ENCODE measurements around the gene PBX3.

PBX3 gene

GRCh38 chr9:125963932-125964331 is 216.8 kb downstream of the PBX3 start:
- no peak for TF ChIP-seq CTCF (IDR thresholded peaks at IDR 0.05; ENCODE audit: control insufficient read depth, extremely low read depth, insufficient read depth)
- DNase-seq (ENCODE audit: low read depth): no peak
- no peak overlapping the region for H3K4me3 ChIP-seq (ENCODE audit: low read depth, low read length)

- DNase-seq (ENCODE audit: low read depth): no peak
- no peak overlapping the region for H3K4me3 ChIP-seq (ENCODE audit: low read depth, low read length)
- no peak for TF ChIP-seq CTCF (IDR thresholded peaks at IDR 0.05; ENCODE audit: control insufficient read depth, extremely low read depth, insufficient read depth)
Observed at GRCh38 chr9:125964702-125965225, 217.6 kb downstream of the PBX3 start.

- no peak for DNase-seq (ENCODE audit: low read depth)
Observed at GRCh38 chr9:125965477-125965876, 218.3 kb downstream of the PBX3 start.

GRCh38 chr9:125966466-125966865 is 219.3 kb downstream of the PBX3 start:
- no peak overlapping the region for H3K4me3 ChIP-seq (ENCODE audit: low read depth, low read length)
- TF ChIP-seq CTCF (IDR thresholded peaks at IDR 0.05; ENCODE audit: control insufficient read depth, extremely low read depth, insufficient read depth): no peak
- DNase-seq (ENCODE audit: low read depth): no peak

More at GRCh38 chr9:125965477-125965876, 218.3 kb downstream of the PBX3 start:
- H3K4me3 ChIP-seq (ENCODE audit: low read depth, low read length): no peak overlapping the region
- no peak for TF ChIP-seq CTCF (IDR thresholded peaks at IDR 0.05; ENCODE audit: control insufficient read depth, extremely low read depth, insufficient read depth)

GRCh38 chr9:125966959-125967711 is 220.0 kb downstream of the PBX3 start:
- TF ChIP-seq CTCF (IDR thresholded peaks at IDR 0.05; ENCODE audit: control insufficient read depth, extremely low read depth, insufficient read depth): no peak
- no peak overlapping the region for H3K4me3 ChIP-seq (ENCODE audit: low read depth, low read length)
- DNase-seq (ENCODE audit: low read depth): no peak

- no peak for TF ChIP-seq CTCF (IDR thresholded peaks at IDR 0.05; ENCODE audit: control insufficient read depth, extremely low read depth, insufficient read depth)
- no peak overlapping the region for H3K4me3 ChIP-seq (ENCODE audit: low read depth, low read length)
- DNase-seq (ENCODE audit: low read depth): no peak
Observed at GRCh38 chr9:125968714-125969374, 221.7 kb downstream of the PBX3 start.
